ENCODE measurements around the gene IL1F10.

DNA sequence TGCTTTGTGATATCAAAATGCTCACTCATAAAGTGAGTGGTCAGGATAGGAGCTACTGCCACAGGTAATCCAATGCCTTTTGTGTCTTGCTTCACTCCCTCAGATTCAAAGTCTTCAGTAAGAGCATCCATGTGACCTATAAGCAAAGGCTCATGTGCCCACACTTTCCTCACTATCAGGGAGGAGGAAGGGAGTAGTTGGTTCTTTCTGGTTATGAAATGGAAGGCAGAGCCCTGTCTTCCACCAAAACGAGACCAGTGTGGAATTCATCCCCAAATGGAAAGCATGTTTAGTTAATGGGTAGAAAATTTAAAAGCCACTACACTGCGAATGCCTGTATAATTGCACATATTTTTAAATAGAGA, 25.8 kb downstream of the IL1F10 start:
- TF ChIP-seq RAD21 (CRISPR knock-in tag; IDR thresholded peaks at IDR 0.05), result no peak
- TF ChIP-seq PAWR (CRISPR knock-in tag; IDR thresholded peaks at IDR 0.05; ENCODE audit: borderline replicate concordance), result no peak
- TF ChIP-seq SAP130 (CRISPR knock-in tag; IDR thresholded peaks at IDR 0.05; ENCODE audit: low read depth), result no peak
- no peak for TF ChIP-seq ZNF101 (CRISPR knock-in tag; IDR thresholded peaks at IDR 0.05; ENCODE audit: borderline replicate concordance, low read depth)
- no peak for TF ChIP-seq HDAC2 (CRISPR knock-in tag; IDR thresholded peaks at IDR 0.05)
- TF ChIP-seq TOE1 (CRISPR knock-in tag; IDR thresholded peaks at IDR 0.05), result no peak
- no peak for TF ChIP-seq MEF2D (CRISPR knock-in tag; IDR thresholded peaks at IDR 0.05)
- TF ChIP-seq FOXA3 (CRISPR knock-in tag; IDR thresholded peaks at IDR 0.05), result no peak
- no peak for TF ChIP-seq E2F5 (CRISPR knock-in tag; conservative IDR thresholded peaks at IDR 0.05)
- TF ChIP-seq CEBPB (IDR thresholded peaks at IDR 0.05; ENCODE audit: borderline replicate concordance, low read depth, low read length), result no peak
- no peak for TF ChIP-seq CBX5 (CRISPR knock-in tag; IDR thresholded peaks at IDR 0.05; ENCODE audit: borderline replicate concordance)
- TF ChIP-seq JUND (CRISPR knock-in tag; IDR thresholded peaks at IDR 0.05), result no peak

Data from HepG2 (cell line).